Measurements from ENCODE around the gene RBM14. TPM values are rescaled to one million over a fixed set of nuclear protein-coding genes. Genes with fewer than 3 reads are reported as not detected.

RBM14 gene
- polyA plus RNA-seq, 3 donors: 21.9 to 46.7 (median 42.6) TPM

GRCh38 chr11:66592457-66593302 is 23.8 kb upstream of the RBM14 start, which contains the start of the genes CCDC87 and CCS:
Gene CCDC87, minus strand, starts transcription at chr11:66593063. Its CDS starts 48 bp downstream, at chr11:66593015.
Gene CCS, plus strand, starts transcription at chr11:66593185. Its CDS starts 77 bp downstream, at chr11:66593262.
- Histone ChIP-seq H2AFZ (ENCODE audit: insufficient read depth, low read depth, low read length, poor library complexity, severe bottlenecking) (peak within 1 kb of the TSS; percentile 96), H3K36me3 (replicated peaks in 1 of 2; ENCODE audit: control insufficient read depth in 1 of 2, insufficient read depth in 2 of 2, low read length in 2 of 2) (no peaks in the 10 kb centered on the region), H3K4me2 (replicated peaks; ENCODE audit: extremely low read depth, low read length, poor library complexity, severe bottlenecking) (peak within 1 kb of the TSS; percentile 88), H3K4me3 (replicated peaks in 1 of 3; ENCODE audit: low read depth in 2 of 3, low read length in 3 of 3) (peak within 1 kb of the TSS; percentile 64 to 84 (median 81)), H4K20me1 (ENCODE audit: insufficient read depth, low read length) (no peaks in the 10 kb centered on the region), H3K79me2 (ENCODE audit: insufficient read depth, low read length) (peaks cover 13% of the 10 kb centered on the region), H3K27me3 (ENCODE audit: control insufficient read depth in 2 of 2, insufficient read depth in 2 of 2, low read length in 2 of 2) (no peaks in the 10 kb centered on the region), H3K27ac (ENCODE audit: low read depth in 1 of 2, low read length in 2 of 2) (peak within 1 kb of the TSS; percentile 63 to 84), H3K9ac (ENCODE audit: insufficient read depth, low read length, poor library complexity, severe bottlenecking) (peak within 1 kb of the TSS; percentile 76), H3K4me1 (ENCODE audit: control insufficient read depth in 1 of 2, insufficient read depth in 2 of 2, low read length in 2 of 2) (peaks cover 14 to 35% of the 10 kb centered on the region in 2 donors), H3K9me3 (replicated peaks in 1 of 2; ENCODE audit: control insufficient read depth in 1 of 2, insufficient read depth in 1 of 2, low read length in 2 of 2) (no peaks in the 10 kb centered on the region)
- peak; percentile 84 for TF ChIP-seq CTCF (IDR thresholded peaks at IDR 0.05)
- Mint-ChIP-seq H3K9me3 (no peaks in the 10 kb centered on the region), H3K4me1 (peaks cover 26% of the 10 kb centered on the region), H3K27ac (peak within 1 kb of the TSS; percentile 95 to 99 (median 98)), H3K36me3 (peaks cover 4 to 13% of the 10 kb centered on the region in 2 donors), H3K4me3 (peak within 1 kb of the TSS; percentile 97 to 100), H3K27me3 (ENCODE audit: low read depth in 3 of 3) (peaks cover 0 to 1% (median 0%) of the 10 kb centered on the region in 3 donors)
- intact Hi-C loops (cut with micrococcal nuclease): loop anchor here (2.0 to 5.0 kb wide), 2 partner anchors 24 to 85 kb away; partner anchors contain the start of genes RBM14 (in 2 of the 2) and RBM4B (in 1 of the 2)
- DNase-seq: peak; percentile 96 to 98 (median 96)
- 19% methylated on average over 68 of the region's 68 CpGs for WGBS (ENCODE audit: insufficient coverage)

GRCh38 chr11:66593303-66593635 is 23.2 kb upstream of the RBM14 start:
- Histone ChIP-seq H3K4me2 (replicated peaks; ENCODE audit: extremely low read depth, low read length, poor library complexity, severe bottlenecking) (peak overlapping the region; percentile 88), H3K9me3 (replicated peaks in 1 of 2; ENCODE audit: control insufficient read depth in 1 of 2, insufficient read depth in 1 of 2, low read length in 2 of 2) (no peaks in the 10 kb centered on the region), H3K27me3 (ENCODE audit: control insufficient read depth in 2 of 2, insufficient read depth in 2 of 2, low read length in 2 of 2) (no peaks in the 10 kb centered on the region), H2AFZ (ENCODE audit: insufficient read depth, low read depth, low read length, poor library complexity, severe bottlenecking) (peak overlapping the region; percentile 96), H3K27ac (ENCODE audit: low read depth in 1 of 2, low read length in 2 of 2) (peak overlapping the region; percentile 63 to 84), H3K4me3 (replicated peaks in 1 of 3; ENCODE audit: low read depth in 2 of 3, low read length in 3 of 3) (peak overlapping the region; percentile 64 to 84 (median 81)), H4K20me1 (ENCODE audit: insufficient read depth, low read length) (no peaks in the 10 kb centered on the region), H3K36me3 (replicated peaks in 1 of 2; ENCODE audit: control insufficient read depth in 1 of 2, insufficient read depth in 2 of 2, low read length in 2 of 2) (no peaks in the 10 kb centered on the region), H3K9ac (ENCODE audit: insufficient read depth, low read length, poor library complexity, severe bottlenecking) (peak overlapping the region; percentile 76), H3K4me1 (ENCODE audit: control insufficient read depth in 1 of 2, insufficient read depth in 2 of 2, low read length in 2 of 2) (peaks cover 14 to 35% of the 10 kb centered on the region in 2 donors), H3K79me2 (ENCODE audit: insufficient read depth, low read length) (peaks cover 13% of the 10 kb centered on the region)
- peak in 1 of 3 donors; percentile 20 for DNase-seq
- intact Hi-C loops (cut with micrococcal nuclease): loop anchor here (2.0 to 5.0 kb wide), 2 partner anchors 24 to 84 kb away; partner anchors contain the start of genes RBM14 (in 2 of the 2) and RBM4B (in 1 of the 2)
- H3K9me3 Mint-ChIP-seq: no peaks in the 10 kb centered on the region
- peaks cover 0 to 1% (median 0%) of the 10 kb centered on the region in 3 donors for H3K27me3 Mint-ChIP-seq (ENCODE audit: low read depth in 3 of 3)
- peaks cover 26% of the 10 kb centered on the region for H3K4me1 Mint-ChIP-seq
- no peak for TF ChIP-seq CTCF (IDR thresholded peaks at IDR 0.05)
- peak overlapping the region; percentile 97 to 100 for H3K4me3 Mint-ChIP-seq
- peaks cover 4 to 13% of the 10 kb centered on the region in 2 donors for H3K36me3 Mint-ChIP-seq
- H3K27ac Mint-ChIP-seq: peak overlapping the region; percentile 95 to 99 (median 98)
- WGBS (ENCODE audit: insufficient coverage): 7% methylated on average over 12 of the region's 12 CpGs

Measured in CD14-positive monocyte (primary cell).